SK-N-SH (cell line): ENCODE results near the gene CHID1.

ENCODE experiments used
- GABPA ChIP-seq: IDR thresholded peaks from 2 replicates; pipeline ENCODE4 v1.4.0; 2012; ENCODE audit warnings: low read depth, mild to moderate bottlenecking
- NRF1 ChIP-seq: IDR thresholded peaks from 2 replicates; pipeline ENCODE4 v1.6.1; 2012; ENCODE audit warnings: low read depth, mild to moderate bottlenecking, low read length
- POLR2AphosphoS5 ChIP-seq: IDR thresholded peaks from 2 replicates; pipeline ENCODE4 v1.6.1; 2012; ENCODE audit warnings: low read depth, low read length
- RCOR1 ChIP-seq: fragments of 150-350 bp; IDR thresholded peaks from 2 replicates; pipeline ENCODE4 v1.6.1; 2017; ENCODE audit warnings: antibody characterized with exemption, low read length
- TAF1 ChIP-seq: IDR thresholded peaks from 2 replicates; pipeline ENCODE4 v1.6.1; 2012; ENCODE audit warnings: low read depth, mild to moderate bottlenecking, low read length, moderate library complexity, borderline replicate concordance
- YY1 ChIP-seq: IDR thresholded peaks from 2 replicates; pipeline ENCODE4 v1.4.0; 2012; ENCODE audit warnings: low read depth, mild to moderate bottlenecking
- TF ChIP-seq, protein P1 (sequence below): IDR thresholded peaks from 2 replicates; pipeline ENCODE4 v1.6.1; 2012; ENCODE audit warnings: mild to moderate bottlenecking, low read depth, low read length, moderate library complexity
- TF ChIP-seq, protein P2 (sequence below): fragments of 200-600 bp; sonication (generic); IDR thresholded peaks from 2 replicates; pipeline ENCODE4 v1.6.1; 2017; ENCODE audit warnings: antibody characterized with exemption, mild to moderate bottlenecking, moderate library complexity
- TF ChIP-seq, protein P3 (sequence below): fragments of 150-350 bp; IDR thresholded peaks from 2 replicates; pipeline ENCODE4 v1.6.1; 2017; ENCODE audit warnings: antibody characterized with exemption, low read length, low read depth, borderline replicate concordance
- TF ChIP-seq, protein P4 (sequence below): IDR thresholded peaks from 2 replicates; pipeline ENCODE4; 2012
- TF ChIP-seq, protein P5 (sequence below): IDR thresholded peaks from 2 replicates; pipeline ENCODE4 v1.4.0; 2012; ENCODE audit warnings: low read depth, borderline replicate concordance

DNA sequence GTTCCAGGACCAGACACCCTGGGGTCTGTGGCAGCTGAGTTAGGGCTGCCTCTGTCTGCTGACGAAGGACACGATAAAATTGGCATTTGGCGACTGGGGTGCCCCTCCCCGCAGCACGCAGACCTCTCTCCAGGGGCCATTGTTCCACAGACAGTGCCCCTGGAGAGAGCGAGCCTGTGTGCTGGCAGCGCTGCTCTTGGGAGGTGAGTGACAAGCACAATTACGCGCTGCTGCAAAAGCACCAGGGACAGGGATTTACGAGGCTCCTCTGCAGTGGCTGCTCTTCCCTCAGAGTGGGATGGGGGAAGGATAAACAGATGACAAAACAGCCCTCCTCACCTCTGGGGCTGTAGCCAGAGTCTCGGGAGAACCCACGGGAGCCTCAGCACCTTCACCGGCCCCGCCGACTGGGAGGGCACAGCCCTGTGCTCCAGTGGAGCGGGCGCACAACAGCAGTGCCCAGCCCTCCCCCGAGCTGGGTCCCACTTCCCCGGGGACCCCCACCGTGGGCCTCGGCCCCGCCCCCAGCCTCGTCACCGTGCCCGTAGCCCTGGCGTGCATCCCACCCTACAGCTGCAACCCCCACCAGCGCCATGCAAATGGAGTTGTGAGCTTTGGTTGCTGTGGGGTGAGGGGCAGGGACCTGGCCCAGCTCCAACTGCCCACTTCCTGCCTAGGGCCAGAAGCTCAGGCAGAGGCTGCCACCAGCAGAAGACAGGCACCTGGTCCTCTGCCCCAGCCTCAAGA lies 19.6 kb downstream of the CHID1 start:
- TF ChIP-seq TAF1 (no peak), NRF1 (no peak), YY1 (no peak), POLR2AphosphoS5 (no peak), RCOR1 (no peak), GABPA (no peak)
- TF ChIP-seq, protein P1, sequence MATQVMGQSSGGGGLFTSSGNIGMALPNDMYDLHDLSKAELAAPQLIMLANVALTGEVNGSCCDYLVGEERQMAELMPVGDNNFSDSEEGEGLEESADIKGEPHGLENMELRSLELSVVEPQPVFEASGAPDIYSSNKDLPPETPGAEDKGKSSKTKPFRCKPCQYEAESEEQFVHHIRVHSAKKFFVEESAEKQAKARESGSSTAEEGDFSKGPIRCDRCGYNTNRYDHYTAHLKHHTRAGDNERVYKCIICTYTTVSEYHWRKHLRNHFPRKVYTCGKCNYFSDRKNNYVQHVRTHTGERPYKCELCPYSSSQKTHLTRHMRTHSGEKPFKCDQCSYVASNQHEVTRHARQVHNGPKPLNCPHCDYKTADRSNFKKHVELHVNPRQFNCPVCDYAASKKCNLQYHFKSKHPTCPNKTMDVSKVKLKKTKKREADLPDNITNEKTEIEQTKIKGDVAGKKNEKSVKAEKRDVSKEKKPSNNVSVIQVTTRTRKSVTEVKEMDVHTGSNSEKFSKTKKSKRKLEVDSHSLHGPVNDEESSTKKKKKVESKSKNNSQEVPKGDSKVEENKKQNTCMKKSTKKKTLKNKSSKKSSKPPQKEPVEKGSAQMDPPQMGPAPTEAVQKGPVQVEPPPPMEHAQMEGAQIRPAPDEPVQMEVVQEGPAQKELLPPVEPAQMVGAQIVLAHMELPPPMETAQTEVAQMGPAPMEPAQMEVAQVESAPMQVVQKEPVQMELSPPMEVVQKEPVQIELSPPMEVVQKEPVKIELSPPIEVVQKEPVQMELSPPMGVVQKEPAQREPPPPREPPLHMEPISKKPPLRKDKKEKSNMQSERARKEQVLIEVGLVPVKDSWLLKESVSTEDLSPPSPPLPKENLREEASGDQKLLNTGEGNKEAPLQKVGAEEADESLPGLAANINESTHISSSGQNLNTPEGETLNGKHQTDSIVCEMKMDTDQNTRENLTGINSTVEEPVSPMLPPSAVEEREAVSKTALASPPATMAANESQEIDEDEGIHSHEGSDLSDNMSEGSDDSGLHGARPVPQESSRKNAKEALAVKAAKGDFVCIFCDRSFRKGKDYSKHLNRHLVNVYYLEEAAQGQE = no peak
- TF ChIP-seq, protein P2, sequence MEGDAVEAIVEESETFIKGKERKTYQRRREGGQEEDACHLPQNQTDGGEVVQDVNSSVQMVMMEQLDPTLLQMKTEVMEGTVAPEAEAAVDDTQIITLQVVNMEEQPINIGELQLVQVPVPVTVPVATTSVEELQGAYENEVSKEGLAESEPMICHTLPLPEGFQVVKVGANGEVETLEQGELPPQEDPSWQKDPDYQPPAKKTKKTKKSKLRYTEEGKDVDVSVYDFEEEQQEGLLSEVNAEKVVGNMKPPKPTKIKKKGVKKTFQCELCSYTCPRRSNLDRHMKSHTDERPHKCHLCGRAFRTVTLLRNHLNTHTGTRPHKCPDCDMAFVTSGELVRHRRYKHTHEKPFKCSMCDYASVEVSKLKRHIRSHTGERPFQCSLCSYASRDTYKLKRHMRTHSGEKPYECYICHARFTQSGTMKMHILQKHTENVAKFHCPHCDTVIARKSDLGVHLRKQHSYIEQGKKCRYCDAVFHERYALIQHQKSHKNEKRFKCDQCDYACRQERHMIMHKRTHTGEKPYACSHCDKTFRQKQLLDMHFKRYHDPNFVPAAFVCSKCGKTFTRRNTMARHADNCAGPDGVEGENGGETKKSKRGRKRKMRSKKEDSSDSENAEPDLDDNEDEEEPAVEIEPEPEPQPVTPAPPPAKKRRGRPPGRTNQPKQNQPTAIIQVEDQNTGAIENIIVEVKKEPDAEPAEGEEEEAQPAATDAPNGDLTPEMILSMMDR = no peak
- TF ChIP-seq, protein P3, sequence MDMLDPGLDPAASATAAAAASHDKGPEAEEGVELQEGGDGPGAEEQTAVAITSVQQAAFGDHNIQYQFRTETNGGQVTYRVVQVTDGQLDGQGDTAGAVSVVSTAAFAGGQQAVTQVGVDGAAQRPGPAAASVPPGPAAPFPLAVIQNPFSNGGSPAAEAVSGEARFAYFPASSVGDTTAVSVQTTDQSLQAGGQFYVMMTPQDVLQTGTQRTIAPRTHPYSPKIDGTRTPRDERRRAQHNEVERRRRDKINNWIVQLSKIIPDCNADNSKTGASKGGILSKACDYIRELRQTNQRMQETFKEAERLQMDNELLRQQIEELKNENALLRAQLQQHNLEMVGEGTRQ = no peak
- TF ChIP-seq, protein P4, sequence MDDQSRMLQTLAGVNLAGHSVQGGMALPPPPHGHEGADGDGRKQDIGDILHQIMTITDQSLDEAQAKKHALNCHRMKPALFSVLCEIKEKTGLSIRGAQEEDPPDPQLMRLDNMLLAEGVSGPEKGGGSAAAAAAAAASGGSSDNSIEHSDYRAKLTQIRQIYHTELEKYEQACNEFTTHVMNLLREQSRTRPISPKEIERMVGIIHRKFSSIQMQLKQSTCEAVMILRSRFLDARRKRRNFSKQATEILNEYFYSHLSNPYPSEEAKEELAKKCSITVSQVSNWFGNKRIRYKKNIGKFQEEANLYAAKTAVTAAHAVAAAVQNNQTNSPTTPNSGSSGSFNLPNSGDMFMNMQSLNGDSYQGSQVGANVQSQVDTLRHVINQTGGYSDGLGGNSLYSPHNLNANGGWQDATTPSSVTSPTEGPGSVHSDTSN = no peak
- TF ChIP-seq, protein P5, sequence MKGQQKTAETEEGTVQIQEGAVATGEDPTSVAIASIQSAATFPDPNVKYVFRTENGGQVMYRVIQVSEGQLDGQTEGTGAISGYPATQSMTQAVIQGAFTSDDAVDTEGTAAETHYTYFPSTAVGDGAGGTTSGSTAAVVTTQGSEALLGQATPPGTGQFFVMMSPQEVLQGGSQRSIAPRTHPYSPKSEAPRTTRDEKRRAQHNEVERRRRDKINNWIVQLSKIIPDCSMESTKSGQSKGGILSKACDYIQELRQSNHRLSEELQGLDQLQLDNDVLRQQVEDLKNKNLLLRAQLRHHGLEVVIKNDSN = no peak
